Gastroesophageal sphincter (tissue), 3 donors: Measurements from ENCODE around the gene PRTFDC1.

Experiments
- CTCF ChIP-seq, 4 experiments: fragments of 200-600 bp in 2 of 4; fragments of 450-650 bp in 2 of 4; sonication (generic) in 1 of 4; IDR thresholded peaks; one replicate each; pipeline ENCODE4 v1.5.1; 2017 to 2019; ENCODE audit warnings: antibody characterized with exemption in 4 of 4, mild to moderate bottlenecking in 2 of 4, moderate library complexity in 2 of 4
- POLR2AphosphoS5 ChIP-seq: sonication (generic); formaldehyde crosslinking; IDR thresholded peaks from one replicate; pipeline ENCODE4 v1.6.1; 2017; ENCODE audit warnings: antibody characterized with exemption

GRCh38 chr10:24854256-24854655 is 98.2 kb downstream of the PRTFDC1 start:
- TF ChIP-seq CTCF (IDR thresholded peaks at IDR 0.05) (no peak), POLR2AphosphoS5 (no peak)
